Activated naive CD8-positive, alpha-beta T cell treated with anti-CD3 and anti-CD28 coated beads, Interleukin-2, amount 50 U/mL, for 24 hours (primary cell): Measurements from ENCODE around the gene PIP4K2C.

Experiments
- ATAC-seq: fragments of 150-1000 bp; cut with Tn5 transposase; one replicate; pipeline ENCODE4 v1.10.0; 2021
- DNase-seq: peaks from one replicate; pipeline ENCODE4 v3.0.0; 2021
- H3K27ac Mint-ChIP-seq: one replicate; pipeline ENCODE4 v1.8.0; 2021; ENCODE audit warnings: mild to moderate bottlenecking, mixed read lengths
- H3K27me3 Mint-ChIP-seq: one replicate; pipeline ENCODE4 v1.8.0; 2021; ENCODE audit warnings: mixed read lengths
- H3K36me3 Mint-ChIP-seq: one replicate; pipeline ENCODE4 v1.8.0; 2021; ENCODE audit warnings: low read depth, mixed read lengths
- H3K4me1 Mint-ChIP-seq: one replicate; pipeline ENCODE4 v1.8.0; 2021; ENCODE audit warnings: mixed read lengths
- H3K4me3 Mint-ChIP-seq: one replicate; pipeline ENCODE4 v1.8.0; 2021; ENCODE audit warnings: mild to moderate bottlenecking, moderate library complexity, mixed read lengths
- H3K9me3 Mint-ChIP-seq: one replicate; pipeline ENCODE4 v1.8.0; 2021; ENCODE audit warnings: mixed read lengths

The PIP4K2C gene

DNA sequence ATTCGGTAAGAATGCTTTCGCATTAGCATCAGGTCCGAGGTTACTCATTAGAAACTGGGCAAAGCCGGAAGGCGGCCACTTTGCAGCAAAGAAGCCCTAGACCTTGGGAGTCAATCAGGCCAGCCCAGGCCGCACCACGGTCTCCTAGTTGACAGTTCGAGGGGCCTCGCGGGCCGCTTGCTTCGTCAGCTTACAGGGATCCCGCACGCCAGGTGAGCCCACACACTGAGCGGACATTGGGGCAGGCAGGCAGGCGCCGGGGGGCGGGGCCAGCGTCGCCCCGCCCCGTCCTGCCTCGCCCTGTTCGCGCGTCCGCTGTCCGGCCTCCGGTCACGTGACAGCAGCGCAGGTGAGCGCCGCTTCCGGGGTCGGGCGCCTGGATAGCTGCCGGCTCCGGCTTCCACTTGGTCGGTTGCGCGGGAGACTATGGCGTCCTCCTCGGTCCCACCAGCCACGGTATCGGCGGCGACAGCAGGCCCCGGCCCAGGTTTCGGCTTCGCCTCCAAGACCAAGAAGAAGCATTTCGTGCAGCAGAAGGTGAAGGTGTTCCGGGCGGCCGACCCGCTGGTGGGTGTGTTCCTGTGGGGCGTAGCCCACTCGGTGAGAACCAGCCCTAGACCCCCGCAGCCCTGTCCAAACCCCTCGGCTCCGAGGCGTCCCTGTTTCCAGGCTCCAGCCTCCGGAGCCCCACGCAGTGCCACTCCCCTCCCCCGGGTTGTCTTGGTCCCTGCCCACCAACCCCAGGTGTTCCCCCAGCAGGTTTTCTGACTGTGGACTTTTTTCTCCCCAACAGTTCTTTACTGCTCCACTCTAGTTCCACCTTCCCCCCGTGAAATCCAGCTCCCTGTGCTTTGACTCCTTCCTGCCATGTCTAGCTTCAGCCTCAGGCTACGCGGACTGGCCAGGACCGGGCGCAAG is at the start of gene PIP4K2C:
PIP4K2C (plus strand) TSS at position 329 of the 918 bp plus-strand sequence; CDS start at position 427, 98 bp downstream.
- Mint-ChIP-seq H3K27ac (peak within 1 kb of the TSS; percentile 75), H3K4me3 (peak within 1 kb of the TSS; percentile 86), H3K9me3 (no peaks in the 10 kb centered on the region), H3K36me3 (peaks cover 10% of the 10 kb centered on the region), H3K27me3 (no peaks in the 10 kb centered on the region), H3K4me1 (peaks cover 22% of the 10 kb centered on the region)
- peak; percentile 83 for DNase-seq
- peak; percentile 97 for ATAC-seq

DNA sequence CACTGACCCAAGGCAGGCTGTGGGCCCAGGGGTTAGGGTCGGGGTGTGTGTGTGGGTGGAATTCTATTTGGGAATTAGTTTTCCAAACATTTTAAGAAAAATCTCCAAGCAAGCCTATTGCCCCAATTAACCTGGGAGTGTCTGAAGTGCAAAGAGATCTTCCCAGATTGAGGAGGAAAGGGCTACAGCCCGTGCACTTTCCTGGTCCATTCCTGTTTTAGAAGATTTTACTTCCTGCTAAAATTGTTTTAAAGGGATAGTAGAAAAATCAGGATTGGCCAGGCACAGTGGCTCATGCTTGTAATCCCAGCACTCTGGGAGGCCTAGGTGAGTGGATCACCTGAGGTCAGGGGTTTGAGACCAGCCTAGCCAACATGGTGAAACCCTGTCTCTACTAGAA is 49.3 kb upstream of the PIP4K2C start:
- no peaks in the 10 kb centered on the region for H3K9me3 Mint-ChIP-seq
- peaks cover 17% of the 10 kb centered on the region for H3K36me3 Mint-ChIP-seq
- no peaks in the 10 kb centered on the region for H3K27me3 Mint-ChIP-seq
- DNase-seq (no peak), ATAC-seq (no peak)
- peaks cover 29% of the 10 kb centered on the region for H3K4me1 Mint-ChIP-seq
- no peak overlapping the region for H3K4me3 Mint-ChIP-seq
- H3K27ac Mint-ChIP-seq: no peak overlapping the region

GRCh38 chr12:57543581-57543980 is 47.4 kb upstream of the PIP4K2C start:
- H3K36me3 Mint-ChIP-seq: peaks cover 13% of the 10 kb centered on the region
- peak overlapping the region; percentile 22 for H3K27ac Mint-ChIP-seq

GRCh38 chr12:57545809-57546437 is 45.1 kb upstream of the PIP4K2C start:
- peak; percentile 26 for DNase-seq

More at GRCh38 chr12:57543581-57543980, 47.4 kb upstream of the PIP4K2C start:
- Mint-ChIP-seq H3K9me3 (no peaks in the 10 kb centered on the region), H3K27me3 (no peaks in the 10 kb centered on the region), H3K4me3 (no peak overlapping the region), H3K4me1 (peaks cover 37% of the 10 kb centered on the region)
- ATAC-seq: no peak
- DNase-seq: no peak

GRCh38 chr12:57546438-57547287 is 44.3 kb upstream of the PIP4K2C start, which contains the start of gene DCTN2:
Gene DCTN2, minus strand, starts transcription at chr12:57547192. Its CDS starts 129 bp downstream, at chr12:57547063.
- ATAC-seq (peak; percentile 98), DNase-seq (peak; percentile 92)
- peak within 1 kb of the TSS; percentile 99 for H3K4me3 Mint-ChIP-seq
- H3K4me1 Mint-ChIP-seq: peaks cover 49% of the 10 kb centered on the region
- H3K27ac Mint-ChIP-seq: peak within 1 kb of the TSS; percentile 98
- H3K9me3 Mint-ChIP-seq: no peaks in the 10 kb centered on the region
- H3K36me3 Mint-ChIP-seq: peaks cover 12% of the 10 kb centered on the region
- peaks cover 11% of the 10 kb centered on the region for H3K27me3 Mint-ChIP-seq

More at GRCh38 chr12:57545809-57546437, 45.1 kb upstream of the PIP4K2C start:
- ATAC-seq: peak; percentile 12
- Mint-ChIP-seq H3K27me3 (peaks cover 11% of the 10 kb centered on the region), H3K4me3 (peak overlapping the region; percentile 99), H3K4me1 (peaks cover 49% of the 10 kb centered on the region), H3K27ac (peak overlapping the region; percentile 98), H3K36me3 (peaks cover 12% of the 10 kb centered on the region), H3K9me3 (no peaks in the 10 kb centered on the region)

GRCh38 chr12:57547288-57548012 is 43.5 kb upstream of the PIP4K2C start:
- peak overlapping the region; percentile 98 for H3K27ac Mint-ChIP-seq
- no peaks in the 10 kb centered on the region for H3K9me3 Mint-ChIP-seq
- H3K4me3 Mint-ChIP-seq: peak overlapping the region; percentile 99
- DNase-seq (no peak), ATAC-seq (no peak)
- H3K27me3 Mint-ChIP-seq: peaks cover 11% of the 10 kb centered on the region
- peaks cover 10% of the 10 kb centered on the region for H3K36me3 Mint-ChIP-seq
- H3K4me1 Mint-ChIP-seq: peaks cover 49% of the 10 kb centered on the region

GRCh38 chr12:57548013-57548315 is 43.0 kb upstream of the PIP4K2C start:
- Mint-ChIP-seq H3K27ac (no peak overlapping the region), H3K4me3 (peak overlapping the region; percentile 99), H3K4me1 (peaks cover 47% of the 10 kb centered on the region), H3K36me3 (peaks cover 8% of the 10 kb centered on the region), H3K27me3 (peaks cover 11% of the 10 kb centered on the region), H3K9me3 (no peaks in the 10 kb centered on the region)
- ATAC-seq: no peak
- DNase-seq: no peak

DNA sequence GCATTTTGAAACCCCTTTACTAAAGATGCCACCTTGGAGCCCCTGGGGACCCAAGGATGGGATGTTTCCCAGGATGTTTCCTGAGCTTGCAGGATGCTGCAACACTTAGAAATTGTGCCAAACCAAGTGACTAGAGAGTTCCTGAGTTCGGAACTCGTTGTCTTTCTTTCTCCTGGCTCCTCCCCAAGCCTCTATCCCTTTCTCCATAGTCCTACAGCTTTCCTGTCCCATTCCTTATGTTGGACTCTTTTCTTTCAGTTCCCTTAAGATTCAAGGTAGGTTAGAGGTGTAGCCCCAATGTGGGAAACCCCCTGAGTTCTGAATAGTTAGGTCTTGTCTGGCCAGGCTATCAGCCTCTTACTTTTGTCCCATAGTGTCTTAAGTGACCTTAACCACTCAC is 42.5 kb upstream of the PIP4K2C start:
- DNase-seq: no peak
- H3K4me1 Mint-ChIP-seq: peaks cover 44% of the 10 kb centered on the region
- H3K36me3 Mint-ChIP-seq: peaks cover 8% of the 10 kb centered on the region
- H3K9me3 Mint-ChIP-seq: no peaks in the 10 kb centered on the region
- peaks cover 11% of the 10 kb centered on the region for H3K27me3 Mint-ChIP-seq
- H3K27ac Mint-ChIP-seq: no peak overlapping the region
- H3K4me3 Mint-ChIP-seq: no peak overlapping the region
- no peak for ATAC-seq

DNA sequence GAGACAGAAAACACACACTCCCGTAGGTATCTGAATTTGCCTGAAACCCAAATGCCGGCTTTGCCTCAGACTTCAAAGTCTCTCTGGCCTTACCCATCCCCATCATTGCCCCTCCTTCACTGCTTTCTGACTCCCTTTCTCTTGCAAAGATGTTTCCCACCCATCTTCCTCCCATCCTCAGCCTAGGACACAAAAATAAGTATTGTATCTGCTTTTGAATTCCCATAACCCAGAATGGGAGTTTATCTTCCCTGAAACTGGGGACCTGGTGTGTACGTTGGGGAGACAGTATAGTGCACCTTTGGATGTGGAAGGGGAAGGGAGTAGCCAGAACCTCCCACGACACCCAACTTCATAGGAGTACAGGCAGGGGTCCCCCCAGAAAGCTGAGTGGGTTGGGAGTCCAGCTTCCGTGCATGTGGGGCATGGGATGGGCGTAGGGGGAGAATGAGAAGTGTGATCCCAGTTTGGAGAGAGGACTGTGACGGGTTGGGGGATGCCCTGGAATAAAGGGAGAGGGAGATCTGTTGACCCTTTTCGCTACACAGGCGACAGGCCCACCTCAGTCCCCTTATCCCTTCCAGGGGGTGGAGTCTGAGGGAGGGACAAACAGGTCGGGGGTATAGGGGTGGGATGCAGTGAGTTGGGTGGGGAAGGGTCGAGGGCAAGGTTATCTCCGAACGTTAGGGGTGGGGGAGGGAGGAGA is 41.6 kb upstream of the PIP4K2C start:
- Mint-ChIP-seq H3K4me1 (peaks cover 39% of the 10 kb centered on the region), H3K4me3 (peak overlapping the region; percentile 78), H3K36me3 (peaks cover 8% of the 10 kb centered on the region), H3K27ac (no peak overlapping the region), H3K9me3 (no peaks in the 10 kb centered on the region), H3K27me3 (peaks cover 11% of the 10 kb centered on the region)
- DNase-seq: no peak
- no peak for ATAC-seq

DNA sequence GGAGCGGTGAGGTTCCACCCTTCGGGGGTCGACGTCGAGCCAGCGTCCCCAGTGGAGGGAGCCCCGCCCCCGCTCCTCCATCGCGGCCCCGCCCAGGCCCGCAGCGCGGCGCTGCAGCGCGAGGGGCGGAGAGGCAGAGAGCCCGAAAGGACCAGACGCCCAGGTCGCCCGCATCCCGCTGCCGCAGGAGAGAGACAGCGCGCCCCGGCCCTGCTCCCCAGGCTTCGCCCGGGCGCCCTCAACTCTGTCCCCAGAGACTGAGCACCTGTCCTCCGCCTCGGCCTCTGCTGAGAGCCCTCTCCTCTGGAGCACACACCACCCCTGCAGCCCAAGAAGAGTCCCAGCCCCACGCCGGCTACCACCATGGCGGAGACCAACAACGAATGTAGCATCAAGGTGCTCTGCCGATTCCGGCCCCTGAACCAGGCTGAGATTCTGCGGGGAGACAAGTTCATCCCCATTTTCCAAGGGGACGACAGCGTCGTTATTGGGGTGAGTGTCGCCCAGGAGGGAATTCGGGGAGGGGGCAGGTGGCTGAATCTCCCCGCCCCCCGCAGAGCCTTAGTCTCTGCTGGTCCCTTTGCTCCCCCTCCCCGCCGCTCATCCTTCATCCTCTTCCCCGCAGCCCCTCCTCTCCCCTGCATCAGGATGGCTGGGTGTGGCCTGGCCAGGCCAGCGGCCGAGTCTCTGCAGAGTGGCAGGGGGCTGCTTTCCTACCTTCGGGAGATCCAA is 40.9 kb upstream of the PIP4K2C start, which contains the start of gene KIF5A:
KIF5A (plus strand) TSS at position 136 of the 732 bp plus-strand sequence; CDS start at position 364, 228 bp downstream.
- H3K27ac Mint-ChIP-seq: peak within 1 kb of the TSS; percentile 45
- DNase-seq: peak; percentile 71

DNA sequence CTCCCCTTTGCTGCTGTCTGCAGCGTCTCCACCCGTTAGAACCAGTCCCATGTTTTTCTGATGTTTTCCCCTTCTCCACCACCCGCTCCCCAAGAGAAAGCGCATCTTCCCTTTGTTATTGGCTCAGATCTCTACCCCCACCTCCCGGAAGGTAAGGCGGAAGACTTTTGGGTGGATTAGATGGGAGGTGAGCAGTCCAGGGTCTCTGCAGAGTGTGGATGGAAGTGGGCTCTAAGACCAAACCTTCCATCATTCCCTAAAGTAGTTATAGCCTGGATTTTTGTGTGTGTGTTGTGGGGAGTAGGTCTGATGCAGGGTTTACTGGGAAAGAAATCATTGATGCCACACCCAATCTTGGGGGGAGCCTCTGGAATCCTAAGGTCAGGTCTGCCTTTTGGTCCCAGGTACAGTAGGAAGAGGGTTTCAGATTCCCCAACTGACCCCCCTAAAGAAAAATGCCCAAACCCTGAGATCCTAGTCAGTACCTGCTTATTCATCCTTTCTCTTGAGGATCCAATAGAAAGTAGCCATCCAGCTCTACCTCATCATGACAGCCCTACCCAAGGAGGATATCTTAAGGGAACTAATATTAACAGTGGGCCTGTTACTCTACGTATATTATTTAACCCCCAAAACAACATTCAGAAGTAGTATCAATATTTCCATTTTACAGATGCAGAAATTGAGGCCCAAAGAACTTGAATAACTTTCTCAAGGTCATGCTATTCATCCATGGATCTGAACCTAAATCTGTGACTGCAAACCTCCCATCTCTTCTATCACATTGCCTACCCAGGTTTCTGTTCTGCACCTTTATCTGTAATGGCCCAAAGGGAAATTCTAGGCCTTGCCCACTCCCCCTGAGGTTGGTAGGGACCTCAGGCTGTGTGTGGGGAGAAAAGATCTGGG is 40.1 kb upstream of the PIP4K2C start:
- H3K36me3 Mint-ChIP-seq: peaks cover 2% of the 10 kb centered on the region
- H3K4me1 Mint-ChIP-seq: peaks cover 27% of the 10 kb centered on the region
- no peak for DNase-seq
- peak overlapping the region; percentile 78 for H3K4me3 Mint-ChIP-seq
- H3K27ac Mint-ChIP-seq: peak overlapping the region; percentile 45
- no peaks in the 10 kb centered on the region for H3K9me3 Mint-ChIP-seq
- H3K27me3 Mint-ChIP-seq: peaks cover 11% of the 10 kb centered on the region
- no peak for ATAC-seq

More for the DNA sequence above, 40.9 kb upstream of the PIP4K2C start, which contains the start of gene KIF5A:
- peak; percentile 26 for ATAC-seq
- H3K27me3 Mint-ChIP-seq: peaks cover 11% of the 10 kb centered on the region
- H3K4me3 Mint-ChIP-seq: peak within 1 kb of the TSS; percentile 78
- no peaks in the 10 kb centered on the region for H3K9me3 Mint-ChIP-seq
- H3K36me3 Mint-ChIP-seq: peaks cover 8% of the 10 kb centered on the region
- peaks cover 34% of the 10 kb centered on the region for H3K4me1 Mint-ChIP-seq
